Endothelial cell of umbilical vein (primary cell): Measurements from ENCODE around the gene CCT6A. TPM values are rescaled to one million over a fixed set of nuclear protein-coding genes. Genes with fewer than 3 reads are reported as not detected.
"Not testable (repeated sequence)": the region's sequence is repeated elsewhere in the genome, so short reads cannot be mapped to it uniquely, and the experiment has no call there.

ENCODE experiments used
- BruUV-seq: library from RNA; stranded (reverse); fragments of 400-500 nt; replicated peaks from 2 replicates; lab custom pipeline; 2021; lab: Mats Ljungman, UMichigan
- CTCF ChIA-PET: fragments of 300-600, 350-600 bp; sonication (Branson Sonifier 250); formaldehyde crosslinking; loops from one replicate; lab custom pipeline; 2021; ENCODE audit warnings: antibody characterized with exemption, inconsistent platforms; lab: Charles Lee
- POLR2A ChIA-PET: fragments of 300-600, 350-600 bp; sonication (Branson Sonifier 250); formaldehyde crosslinking; loops from one replicate; lab custom pipeline; 2021; ENCODE audit warnings: antibody characterized with exemption, inconsistent platforms; lab: Charles Lee
- DNase-seq: peaks from one replicate; pipeline ENCODE4 v3.0.0-alpha.2; 2011; ENCODE audit warnings: low read depth, low spot score
- FAIRE-seq: peaks from 2 replicates; lab custom pipeline; 2011; peaks lifted over from hg19 to GRCh38; lab: Jason Lieb, UNC
- H2AFZ ChIP-seq: 2 replicates; pipeline ENCODE4 v1.6.0; 2012; ENCODE audit warnings: low read depth, low read length, control low read depth, inconsistent platforms
- H3K27ac ChIP-seq: 2 replicates; pipeline ENCODE4 v1.5.1; 2011; ENCODE audit warnings: low read depth, mild to moderate bottlenecking, control low read depth, low read length, moderate library complexity; ENCODE audit not compliant: insufficient read depth
- H3K27me3 ChIP-seq, 2 experiments: 2 replicates each; pipeline versions ENCODE4 v1.6.0 to v1.6.1; 2011; ENCODE audit warnings: low read length in 2 of 2, mixed read lengths in 1 of 2; ENCODE audit not compliant: control insufficient read depth in 2 of 2, insufficient read depth in 2 of 2
- H3K36me3 ChIP-seq, 2 experiments: 2 replicates in 1 of 2; 3 replicates in 1 of 2; pipeline ENCODE4 v1.5.1; 2011; ENCODE audit warnings: low read length in 2 of 2, mild to moderate bottlenecking in 1 of 2, moderate library complexity in 1 of 2; ENCODE audit not compliant: control insufficient read depth in 2 of 2, insufficient read depth in 2 of 2; ENCODE audit errors: extremely low read depth in 1 of 2
- H3K4me1 ChIP-seq: 3 replicates; pipeline ENCODE4 v1.5.1; 2011; ENCODE audit warnings: mild to moderate bottlenecking, low read length; ENCODE audit not compliant: control insufficient read depth, insufficient read depth; ENCODE audit errors: extremely low read depth
- H3K4me2 ChIP-seq: 2 replicates; pipeline ENCODE4 v1.6.1; 2011; ENCODE audit warnings: low read length, control low read depth, mixed read lengths; ENCODE audit not compliant: insufficient read depth
- H3K4me3 ChIP-seq, 3 experiments: fragments of 200-600 bp in 1 of 3; sonication (generic), shearing (Covaris generic) in 1 of 3; replicated peaks in 1 of 3; 2 replicates each; pipeline ENCODE4 v1.5.1; 2011 to 2016; ENCODE audit warnings: control low read depth in 3 of 3, low read length in 3 of 3, mild to moderate bottlenecking in 2 of 3, inconsistent platforms in 1 of 3, low read depth in 1 of 3, moderate library complexity in 1 of 3; ENCODE audit not compliant: insufficient read depth in 1 of 3
- H3K79me2 ChIP-seq: 2 replicates; pipeline ENCODE4 v1.6.0; 2012; ENCODE audit warnings: low read length, inconsistent platforms; ENCODE audit not compliant: control insufficient read depth, insufficient read depth
- H3K9ac ChIP-seq: replicated peaks from 2 replicates; pipeline ENCODE3; 2011; ENCODE audit warnings: low read length, control low read depth; ENCODE audit not compliant: insufficient read depth; ENCODE audit errors: extremely low read depth
- H3K9me1 ChIP-seq: replicated peaks from 3 replicates; pipeline ENCODE4 v1.6.0; 2011; ENCODE audit warnings: mild to moderate bottlenecking, low read length; ENCODE audit not compliant: control insufficient read depth, insufficient read depth; ENCODE audit errors: extremely low read depth
- H3K9me3 ChIP-seq: replicated peaks from 2 replicates; pipeline ENCODE4 v1.5.1; 2012; ENCODE audit warnings: low read length, inconsistent platforms; ENCODE audit not compliant: control insufficient read depth, insufficient read depth
- H4K20me1 ChIP-seq: replicated peaks from 2 replicates; pipeline ENCODE3; 2011; ENCODE audit warnings: mild to moderate bottlenecking, low read length; ENCODE audit not compliant: control insufficient read depth, insufficient read depth; ENCODE audit errors: extremely low read depth
- CTCF ChIP-seq, 2 donors: IDR thresholded peaks; 1 replicate in 1 of 2; 2 replicates in 1 of 2; pipeline ENCODE4 v1.5.1; 2011; ENCODE audit warnings: low read length in 2 of 2, mild to moderate bottlenecking in 2 of 2, moderate library complexity in 2 of 2, control low read depth in 1 of 2, inconsistent platforms in 1 of 2, low read depth in 1 of 2; ENCODE audit not compliant: insufficient read depth in 1 of 2; ENCODE audit errors: extremely low read depth in 1 of 2
- EZH2 ChIP-seq: IDR thresholded peaks from 2 replicates; pipeline ENCODE4 v1.6.1; 2012; ENCODE audit warnings: borderline replicate concordance, low read depth, mild to moderate bottlenecking, moderate library complexity, low read length, inconsistent platforms; ENCODE audit not compliant: severe bottlenecking
- FOS ChIP-seq: IDR thresholded peaks from 2 replicates; pipeline ENCODE4 v1.6.1; 2011; ENCODE audit warnings: mild to moderate bottlenecking, low read length, moderate library complexity, borderline replicate concordance; ENCODE audit not compliant: insufficient read depth
- GATA2 ChIP-seq: IDR thresholded peaks from 2 replicates; pipeline ENCODE4 v1.7.0; 2011; ENCODE audit warnings: low read depth, mild to moderate bottlenecking, moderate library complexity, mixed read lengths, low read length; ENCODE audit not compliant: insufficient read length, insufficient read depth
- JUN ChIP-seq: IDR thresholded peaks from 2 replicates; pipeline ENCODE4 v1.6.1; 2011; ENCODE audit warnings: borderline replicate concordance, low read depth; ENCODE audit not compliant: insufficient read length, insufficient read depth
- MYC ChIP-seq: IDR thresholded peaks from one replicate; pipeline ENCODE4 v1.6.1; 2011; ENCODE audit warnings: mild to moderate bottlenecking, low read depth, low read length
- POLR2A ChIP-seq: IDR thresholded peaks from 2 replicates; pipeline ENCODE4 v1.6.1; 2012; ENCODE audit warnings: low read depth, mild to moderate bottlenecking, control low read depth, low read length
- POLR2AphosphoS5 ChIP-seq: IDR thresholded peaks from 2 replicates; pipeline ENCODE4 v1.6.1; 2012; ENCODE audit warnings: low read depth, mild to moderate bottlenecking, control low read depth, low read length, moderate library complexity; ENCODE audit not compliant: insufficient read depth
- dilution Hi-C: fragments of 300-500 bp; cut with MboI; formaldehyde crosslinking; loops from one replicate; pipeline ENCODE4 v1.15.0; 2019; ENCODE audit warnings: low sequenced_read_pairs; ENCODE audit not compliant: extremely low pct_ligation_motif_present
- intact Hi-C: fragments of 100-400 bp; cut with micrococcal nuclease; formaldehyde crosslinking; loops from one replicate; pipeline ENCODE4 v1.10.0; 2022
- polyA plus RNA-seq, 4 experiments: library from polyadenylated mRNA; depleted of rRNA in 3 of 4; stranded (reverse) in 3 of 4; unstranded in 1 of 4; fragments of >200 nt; gene quantifications; 2 replicates each; pipeline versions ENCODE4 v1.2.1 to v1.2.3, GENCODE V29; 2011 to 2012; ENCODE audit warnings: missing spikeins in 1 of 4
- total RNA-seq: library from RNA; stranded (reverse); gene quantifications from 2 replicates; pipeline ENCODE4 v1.2.3, GENCODE V29; 2021
- TF ChIP-seq, protein P1 (sequence below): IDR thresholded peaks from 2 replicates; pipeline ENCODE4 v1.6.1; 2011; ENCODE audit not compliant: insufficient read depth, insufficient read length

CCT6A gene
- total and polyA plus RNA-seq, 2 donors (not counting 3 experiments of a cell fraction or from before 2014, with no cell fraction given): 152 to 221 TPM

DNA sequence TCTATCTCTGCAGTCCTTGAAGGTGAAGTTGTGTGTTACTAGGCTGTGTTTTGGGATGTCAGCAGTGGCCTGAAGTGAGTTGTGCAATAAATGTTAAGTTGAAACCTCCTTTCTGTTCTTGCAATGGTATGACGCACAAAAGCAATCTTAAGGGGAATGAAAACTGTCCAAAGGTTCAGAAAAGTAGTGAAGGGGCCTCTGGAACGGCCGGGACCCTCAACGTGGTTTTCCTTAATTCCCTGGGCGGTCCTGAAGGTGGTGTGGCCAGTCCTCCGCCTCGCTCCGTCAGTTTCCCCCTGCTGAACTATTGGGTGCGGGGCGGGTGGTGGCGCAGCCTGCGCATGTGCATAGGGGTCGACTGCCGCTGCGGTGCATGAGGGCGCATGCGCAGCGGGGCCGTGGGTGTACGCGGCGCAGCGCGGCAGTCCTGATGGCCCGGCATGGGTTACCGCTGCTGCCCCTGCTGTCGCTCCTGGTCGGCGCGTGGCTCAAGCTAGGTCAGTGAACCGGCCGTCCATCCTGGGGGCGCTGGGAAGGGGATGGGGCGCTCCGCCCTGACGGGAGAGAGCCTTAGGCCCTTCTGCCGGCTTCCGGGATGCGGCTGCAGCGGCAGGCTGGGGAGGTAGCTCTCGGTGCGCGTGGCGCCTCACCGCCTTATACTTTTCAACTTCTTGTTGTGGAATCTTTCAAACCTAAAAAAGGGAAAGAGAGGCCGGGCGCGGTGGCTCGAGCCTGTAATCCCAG, 12.5 kb downstream of the CCT6A start, which contains the start of gene SUMF2:
SUMF2 (plus strand) TSS at position 405 of the 744 bp plus-strand sequence; CDS start at position 431, 26 bp downstream.
- Histone ChIP-seq H3K27me3 (no peaks in the 10 kb centered on the region), H3K4me2 (peak within 1 kb of the TSS; percentile 54), H2AFZ (peak within 1 kb of the TSS; percentile 24), H3K79me2 (peaks cover 15% of the 10 kb centered on the region), H3K4me1 (peaks cover 37% of the 10 kb centered on the region), H3K27ac (peak within 1 kb of the TSS; percentile 21), H3K9me3 (no peaks in the 10 kb centered on the region), H3K9ac (peak within 1 kb of the TSS; percentile 59), H4K20me1 (peaks cover 4% of the 10 kb centered on the region), H3K9me1 (no peaks in the 10 kb centered on the region), H3K36me3 (peaks cover 5 to 22% of the 10 kb centered on the region in 2 experiments), H3K4me3 (peak within 1 kb of the TSS; percentile 14 to 75 (median 60))
- ChIA-PET POLR2A (interaction anchor here (0.7 to 2.0 kb wide), 2 partner anchors 13 to 52 kb away, joined by 7 to 27 read pairs; partner anchors contain the start of genes CCT6A and PSPH), CTCF (interaction anchor here (0.9 to 2.9 kb wide), 8 partner anchors 10 to 59 kb away, joined by 3 to 26 read pairs (median 8); partner anchors contain the start of gene PHKG1)
- TF ChIP-seq GATA2: no peak
- TF ChIP-seq FOS: no peak
- no peak for TF ChIP-seq EZH2
- TF ChIP-seq JUN: no peak
- TF ChIP-seq MYC: peak; percentile 80
- TF ChIP-seq, protein P1, sequence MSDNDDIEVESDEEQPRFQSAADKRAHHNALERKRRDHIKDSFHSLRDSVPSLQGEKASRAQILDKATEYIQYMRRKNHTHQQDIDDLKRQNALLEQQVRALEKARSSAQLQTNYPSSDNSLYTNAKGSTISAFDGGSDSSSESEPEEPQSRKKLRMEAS: peak; percentile 61
- peak; percentile 4 to 39 for TF ChIP-seq CTCF (IDR thresholded peaks at IDR 0.05; ENCODE audit: extremely low read depth in 1 of 2, insufficient read depth in 1 of 2, low read depth in 1 of 2, low read length in 2 of 2)
- peak; percentile 98 for TF ChIP-seq POLR2AphosphoS5
- peak; percentile 97 for TF ChIP-seq POLR2A
- dilution Hi-C loops: no loop called here
- FAIRE-seq: no peak
- BruUV-seq: no TSS peak
- DNase-seq: peak; percentile 94
- intact Hi-C loops: loop anchor here (1.0 to 2.0 kb wide), 4 partner anchors 13 to 59 kb away; partner anchors contain the start of genes CCT6A, CHCHD2 and PSPH

DNA sequence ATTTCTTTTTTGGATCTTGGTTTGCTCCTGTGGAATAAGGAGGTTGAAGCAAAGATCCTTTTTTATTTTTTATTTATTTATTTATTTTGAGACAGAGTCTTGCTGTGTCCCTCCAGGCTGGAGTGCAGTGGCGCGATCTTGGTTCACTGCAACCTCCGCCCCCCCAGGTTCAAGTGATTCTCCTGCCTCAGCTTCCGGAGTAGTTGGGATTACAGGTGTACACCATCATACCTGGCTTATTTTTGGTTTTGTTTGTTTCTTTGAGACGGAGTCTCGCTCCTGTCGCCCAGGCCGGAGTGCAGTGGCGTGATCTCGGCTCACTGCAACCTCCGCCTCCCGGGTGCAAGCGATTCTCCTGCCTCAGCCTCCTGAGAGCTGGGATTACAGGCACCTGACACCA, 14.8 kb downstream of the CCT6A start:
- DNase-seq, H3K9me3 ChIP-seq, dilution Hi-C loops, H3K36me3 ChIP-seq, FAIRE-seq, H3K9me1 ChIP-seq, H3K27me3 ChIP-seq, H4K20me1 ChIP-seq, H3K27ac ChIP-seq, BruUV-seq, H3K4me3 ChIP-seq, intact Hi-C loops, H3K9ac ChIP-seq, POLR2A ChIA-PET, H2AFZ ChIP-seq, H3K79me2 ChIP-seq, H3K4me2 ChIP-seq: not testable (repeated sequence)
- CTCF ChIA-PET: interaction anchor here (0.8 to 2.9 kb wide), 5 partner anchors 8 to 32 kb away, joined by 3 to 24 read pairs (median 8); partner anchors contain the start of genes CCT6A and PSPH
- peaks cover 26% of the 10 kb centered on the region for H3K4me1 ChIP-seq
